Activated CD4-positive, alpha-beta T cell treated with anti-CD3 and anti-CD28 coated beads, Interleukin-2, amount 50 U/mL, for 48 hours (primary cell): ENCODE measurements around the gene SPINDOC.
"Not testable (repeated sequence)": the region's sequence is repeated elsewhere in the genome, so short reads cannot be mapped to it uniquely, and the experiment has no call there.

ENCODE experiments used
- DNase-seq, 2 experiments: peaks; one replicate each; pipeline ENCODE4 v3.0.0-alpha.2; 2020

The SPINDOC gene

DNA sequence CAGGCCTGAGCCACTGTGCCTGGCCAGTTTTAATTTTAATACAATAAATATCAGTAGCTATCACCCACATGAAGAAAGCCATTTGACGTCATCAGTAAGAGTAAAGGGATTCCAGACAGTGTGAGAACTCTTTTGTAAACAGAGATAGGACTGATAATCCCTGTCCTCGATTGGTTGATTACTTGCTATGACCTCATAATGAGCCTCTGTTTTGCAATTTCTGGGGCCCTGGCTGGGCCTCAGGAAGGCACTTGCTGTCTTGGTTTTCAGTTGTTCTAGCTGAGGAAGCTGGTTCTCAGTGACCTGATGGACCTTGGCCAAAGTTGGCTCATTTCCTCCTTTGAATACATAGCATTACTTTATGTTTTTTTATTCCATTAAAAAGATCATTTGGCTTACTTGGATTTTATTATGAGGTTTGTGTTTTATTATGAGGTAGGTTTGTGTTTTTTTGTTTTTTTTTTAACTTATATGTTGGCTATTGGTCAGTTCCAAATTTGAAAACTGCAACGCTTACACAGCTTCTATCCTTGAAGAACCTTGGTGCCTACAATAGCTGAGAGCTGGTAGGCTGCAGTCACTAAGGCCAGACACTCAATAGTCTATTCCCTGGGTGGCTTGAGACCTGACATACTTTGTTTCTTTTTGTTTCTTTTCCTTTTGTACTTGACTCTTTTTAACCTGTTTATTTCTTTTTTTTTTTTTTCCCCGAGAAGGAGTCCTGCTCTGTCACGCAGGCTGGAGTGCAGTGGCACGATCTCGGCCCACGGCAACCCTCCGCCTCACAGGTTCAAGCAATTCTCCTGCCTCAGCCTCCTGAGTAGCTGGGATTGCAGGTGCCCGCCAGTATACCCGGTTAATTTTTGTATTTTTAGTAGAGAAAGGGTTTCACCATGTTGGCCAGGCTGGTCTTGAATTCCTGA lies 45.6 kb downstream of the SPINDOC start:
- DNase-seq, result no peak

DNA sequence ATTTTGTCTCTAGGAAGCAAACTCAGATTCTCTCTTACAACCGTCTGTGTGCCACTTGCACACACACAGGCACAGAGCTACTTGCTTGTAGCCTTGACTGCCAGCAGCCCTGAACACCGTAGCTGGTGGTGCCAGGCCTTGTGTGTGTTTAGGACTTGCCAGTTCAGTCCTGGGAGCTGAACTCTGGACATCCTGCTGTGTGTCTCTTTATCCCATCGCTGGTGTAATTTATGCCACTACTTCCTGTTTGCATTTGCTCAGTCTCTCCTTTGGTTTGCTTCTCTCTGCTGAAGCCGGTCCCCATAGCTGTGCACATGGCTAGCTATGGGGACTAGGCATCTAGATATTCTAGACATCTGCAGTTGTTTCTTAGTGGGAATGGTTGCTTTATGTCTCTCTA lies 49.7 kb downstream of the SPINDOC start:
- DNase-seq, result no peak

GRCh38 chr11:63863620-63864019 lies 50.4 kb downstream of the SPINDOC start:
- DNase-seq, result not testable (repeated sequence)

GRCh38 chr11:63866211-63866610 lies 53.0 kb downstream of the SPINDOC start:
- peak; percentile 77 to 86 for DNase-seq

- DNase-seq, result no peak
Observed at GRCh38 chr11:63867511-63867910, 54.3 kb downstream of the SPINDOC start.

- DNase-seq, result no peak
Observed at GRCh38 chr11:63868399-63869064, 55.3 kb downstream of the SPINDOC start.

DNA sequence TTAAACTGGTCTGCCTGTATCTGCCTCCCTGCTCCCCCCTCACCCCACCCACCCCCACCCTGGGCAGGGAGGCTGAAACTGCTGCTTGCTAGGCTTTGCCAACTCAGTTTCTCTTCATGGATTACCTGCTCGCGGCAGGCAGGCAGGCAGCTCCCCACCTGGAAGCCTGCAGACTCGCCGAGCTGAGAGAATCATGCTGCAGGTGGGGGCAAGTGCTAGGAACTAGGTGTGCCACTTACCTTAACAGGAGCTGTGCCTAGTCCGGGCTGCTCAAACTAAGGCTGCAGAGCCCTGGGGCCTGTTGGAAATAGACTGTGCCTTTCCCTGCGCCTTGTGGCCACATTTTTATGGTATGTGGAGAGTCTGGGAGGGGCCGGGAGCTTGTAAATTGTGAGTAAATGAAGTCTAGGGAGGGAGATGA lies 55.9 kb downstream of the SPINDOC start:
- no peak for DNase-seq

DNA sequence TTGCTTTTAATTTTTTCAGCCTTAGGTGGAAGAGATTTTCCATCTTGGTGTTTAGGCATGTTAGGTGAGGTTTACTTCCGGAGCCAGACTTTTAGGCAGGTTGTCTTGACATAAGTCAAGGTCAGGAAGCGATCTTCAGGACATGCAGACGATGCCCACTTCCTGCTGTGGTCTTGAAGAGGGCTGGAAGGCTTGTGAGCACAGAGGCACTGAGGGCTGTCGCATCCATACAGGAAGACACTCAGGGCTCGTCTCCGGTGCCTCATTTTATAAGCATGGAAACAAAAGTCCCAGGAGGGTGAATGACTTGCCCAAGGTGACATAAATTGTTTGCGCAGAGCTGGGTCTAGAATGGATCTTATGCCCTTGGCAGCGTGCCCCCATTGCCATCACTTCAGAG lies 56.4 kb downstream of the SPINDOC start:
- peak; percentile 20 to 46 for DNase-seq

DNA sequence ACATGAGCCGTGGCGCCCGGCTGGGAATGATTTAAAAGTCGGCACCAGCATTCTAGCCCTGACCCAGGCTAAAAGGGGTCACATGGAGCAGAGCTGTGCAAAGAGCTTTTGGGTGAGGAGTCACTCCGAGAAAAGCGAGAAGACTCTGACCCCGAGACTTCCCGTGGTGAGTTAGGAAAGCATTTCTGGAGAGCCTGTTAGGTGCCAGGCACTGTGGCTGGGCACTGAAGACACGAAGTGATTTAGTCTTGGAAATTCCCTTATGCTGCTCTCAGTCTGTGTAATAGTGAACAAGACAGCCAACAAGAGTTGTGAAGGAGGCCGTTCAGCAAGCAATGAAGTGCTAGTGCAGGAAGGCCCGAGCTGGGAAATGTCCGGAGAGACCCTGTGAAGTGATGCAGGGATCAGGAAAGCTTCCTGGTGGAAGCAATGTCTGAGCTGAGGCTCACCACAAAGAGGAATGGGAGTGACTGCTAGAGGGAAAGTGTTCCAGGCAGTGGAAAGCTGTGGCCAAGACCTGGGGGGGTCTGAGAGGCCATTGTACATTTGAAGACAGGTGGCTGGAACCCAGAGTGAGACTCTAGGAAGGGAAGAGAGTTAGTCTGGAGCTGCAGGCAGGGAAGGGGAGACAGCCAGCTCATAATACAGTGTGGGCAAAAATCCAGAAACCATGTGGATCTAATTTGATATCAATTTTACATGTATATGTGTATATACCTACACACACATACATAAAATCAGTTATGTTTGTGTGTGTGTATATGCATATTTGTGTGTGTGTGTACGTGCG lies 57.3 kb downstream of the SPINDOC start:
- peak; percentile 21 to 41 for DNase-seq

GRCh38 chr11:63871962-63872799 lies 58.9 kb downstream of the SPINDOC start:
- DNase-seq, result peak; percentile 29 to 54

- DNase-seq, result no peak
Observed at GRCh38 chr11:63872800-63873197, 59.5 kb downstream of the SPINDOC start.

GRCh38 chr11:63873311-63873710 lies 60.1 kb downstream of the SPINDOC start:
- DNase-seq, result no peak

GRCh38 chr11:63874511-63874910 lies 61.3 kb downstream of the SPINDOC start:
- no peak for DNase-seq

GRCh38 chr11:63875506-63876065 lies 62.3 kb downstream of the SPINDOC start:
- DNase-seq, result no peak

DNA sequence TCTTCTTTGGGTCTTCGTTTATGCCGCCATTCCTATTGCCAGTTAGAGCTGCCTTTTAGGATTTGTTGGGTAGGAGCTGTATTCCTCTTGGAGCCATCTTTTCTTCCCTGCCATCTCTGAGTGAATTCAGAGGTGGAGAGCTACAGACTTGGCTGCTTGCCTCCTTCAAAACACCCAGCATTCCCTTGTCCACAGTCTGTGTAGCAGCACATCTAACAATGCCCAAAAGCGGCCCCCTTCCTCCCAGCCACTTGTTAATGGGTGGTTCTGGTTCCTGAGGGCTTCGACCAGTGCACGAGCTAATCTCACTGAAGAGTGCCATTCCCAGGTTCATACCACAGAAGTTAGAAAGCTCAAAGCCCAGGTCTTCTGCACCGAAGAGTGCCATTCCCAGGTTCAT lies 63.4 kb downstream of the SPINDOC start:
- DNase-seq, result no peak
